LoVo (cell line): ENCODE data around the gene CPT1B.
"Not testable (repeated sequence)": the region's sequence is repeated elsewhere in the genome, so short reads cannot be mapped to it uniquely, and the experiment has no call there.

Experiments used
- DNase-seq: peaks from one replicate; pipeline ENCODE4 v3.0.0-alpha.2; 2016; ENCODE audit warnings: low spot score

Gene CPT1B

GRCh38 chr22:50577987-50578775, at the start of gene CPT1B:
CPT1B (minus strand) TSS chr22:50578427; CDS start chr22:50577915, 512 bp downstream.
- no peak for DNase-seq

DNA sequence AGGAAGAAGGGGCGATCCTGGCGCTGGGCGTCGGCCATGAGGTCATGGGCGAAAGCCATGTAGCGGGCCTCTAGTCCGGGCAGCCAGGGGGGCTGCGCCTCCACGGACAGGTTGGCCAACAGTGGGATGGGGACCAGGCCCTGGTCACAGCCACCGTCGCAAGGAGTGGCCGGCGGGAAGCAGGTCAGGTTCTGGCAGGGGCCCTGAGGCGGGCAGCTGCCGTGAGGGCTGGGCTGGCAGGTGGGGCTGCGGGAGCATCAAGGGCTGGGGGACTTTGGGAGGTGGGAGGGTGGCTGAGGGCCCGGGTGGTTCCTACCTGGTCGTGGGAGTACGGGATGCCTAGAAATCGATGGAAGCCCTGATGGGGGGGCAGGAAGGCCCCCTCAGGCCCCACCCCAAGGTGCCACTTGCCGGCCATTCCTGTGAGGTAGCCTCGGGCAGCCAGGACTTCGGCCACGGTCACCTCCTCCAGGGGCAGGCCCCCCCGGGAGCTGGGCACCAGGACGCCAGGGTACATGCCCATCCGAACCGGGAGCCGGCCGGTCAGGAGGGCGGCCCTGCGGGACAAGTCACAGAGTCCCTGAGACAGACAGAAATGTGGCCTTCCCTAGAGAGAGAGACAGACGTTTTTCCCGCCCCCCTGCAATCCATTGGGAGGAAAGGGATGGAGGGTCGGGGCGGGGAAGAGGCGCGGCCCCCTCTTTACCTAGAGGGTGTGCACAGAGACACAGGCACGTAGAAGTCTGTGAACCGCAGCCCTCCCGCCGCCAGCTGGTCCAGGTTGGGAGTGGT, 48.8 kb upstream of the CPT1B start:
- no peak for DNase-seq

GRCh38 chr22:50626314-50626849, 48.2 kb upstream of the CPT1B start:
- DNase-seq: no peak

- no peak for DNase-seq
These were observed 47.5 kb upstream of the CPT1B start for GRCh38 chr22:50625568-50626313.

GRCh38 chr22:50625131-50625567, 46.9 kb upstream of the CPT1B start:
- no peak for DNase-seq

- no peak for DNase-seq
These were observed 46.3 kb upstream of the CPT1B start for GRCh38 chr22:50624347-50625130.

DNA sequence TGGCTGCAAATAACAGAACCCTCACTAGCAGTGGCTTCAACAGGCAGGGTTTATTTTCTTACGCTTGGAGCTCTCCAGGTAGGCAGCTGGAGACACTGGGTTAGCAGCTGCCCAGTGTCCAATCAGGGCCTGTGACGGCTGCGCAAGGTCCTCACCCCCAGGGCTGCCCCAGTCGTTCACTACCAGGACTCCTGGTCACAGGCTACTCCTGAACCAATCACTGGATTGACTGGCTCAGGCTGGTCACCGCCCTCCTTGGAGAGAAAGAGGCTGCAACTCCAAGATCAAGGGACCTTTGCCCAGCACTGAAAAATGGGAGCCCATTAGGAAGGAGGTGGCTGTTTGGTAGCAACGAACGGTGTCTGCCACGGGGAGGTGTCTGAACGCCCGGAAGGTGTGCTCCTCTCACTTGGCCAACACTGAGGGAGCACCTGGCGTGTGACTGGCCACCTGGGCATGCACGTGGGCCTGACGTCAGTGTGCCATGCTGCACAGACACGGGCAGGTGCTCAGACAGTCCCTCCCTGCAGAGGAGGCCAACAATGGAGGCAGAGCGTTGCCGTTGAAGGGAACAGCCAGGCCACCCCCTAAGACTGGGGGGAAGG, 44.6 kb upstream of the CPT1B start:
- DNase-seq: peak; percentile 73

DNA sequence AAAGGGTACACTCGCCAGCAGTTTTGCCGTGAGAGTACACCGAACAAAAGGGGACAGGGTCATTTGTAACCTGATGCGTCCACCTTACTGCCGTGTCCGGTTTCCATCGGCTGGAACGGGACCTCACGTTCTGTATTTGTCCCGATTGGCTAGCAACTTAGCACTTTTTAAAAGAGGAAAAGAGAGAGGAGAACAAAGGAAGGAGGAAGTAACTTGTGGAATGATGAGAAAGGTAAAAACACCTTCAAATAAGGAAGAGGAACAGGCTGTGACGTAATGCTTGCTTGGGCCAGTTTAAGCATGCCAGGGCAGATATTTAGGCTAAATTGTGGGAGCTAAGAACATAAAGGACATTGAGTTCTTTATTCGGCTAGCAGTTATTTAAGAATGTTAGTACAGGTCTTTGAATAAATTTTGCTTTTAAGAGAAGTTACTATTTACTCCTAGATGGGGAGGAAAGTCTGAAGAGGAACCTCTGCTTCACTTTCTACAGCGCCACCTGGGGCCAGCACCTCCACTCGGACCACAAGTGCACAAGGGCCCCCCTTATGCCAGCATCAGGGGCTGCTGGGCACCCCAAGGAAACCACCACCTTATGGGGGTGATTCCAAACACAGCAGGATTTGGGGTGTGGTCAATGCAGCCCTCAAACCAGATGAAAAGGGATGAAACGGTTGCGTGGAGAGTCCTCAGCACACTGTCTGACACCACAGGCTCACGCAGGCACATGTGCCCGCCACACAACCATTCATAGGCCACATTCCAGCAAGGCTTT, 43.9 kb upstream of the CPT1B start:
- no peak for DNase-seq

DNA sequence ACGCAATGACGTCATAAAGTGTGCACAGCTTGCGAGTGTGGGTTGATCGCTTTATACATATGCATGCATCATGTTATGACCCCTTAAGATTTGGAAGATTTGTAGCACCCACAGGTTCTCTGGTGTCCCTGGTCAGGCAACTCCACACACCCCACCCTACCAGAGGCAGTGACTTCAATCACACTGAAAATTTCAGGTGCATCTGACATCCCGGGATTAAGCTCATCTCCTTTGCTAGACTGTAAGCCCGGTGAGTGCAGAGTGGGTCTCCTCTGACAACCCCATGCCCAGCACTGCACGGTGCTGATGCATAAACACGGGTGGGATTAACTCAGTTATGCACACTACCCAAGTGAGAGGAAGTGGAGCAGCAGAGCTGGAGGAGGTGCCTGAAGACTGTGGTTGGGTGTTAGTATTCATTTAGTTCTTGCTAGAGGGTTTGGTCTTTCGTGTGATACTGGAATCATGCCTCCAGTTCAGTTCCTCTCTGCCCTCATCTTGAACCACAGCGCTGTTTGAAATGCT, 43.2 kb upstream of the CPT1B start:
- no peak for DNase-seq

- no peak for DNase-seq
These were observed 42.5 kb upstream of the CPT1B start for GRCh38 chr22:50620593-50621355.

DNA sequence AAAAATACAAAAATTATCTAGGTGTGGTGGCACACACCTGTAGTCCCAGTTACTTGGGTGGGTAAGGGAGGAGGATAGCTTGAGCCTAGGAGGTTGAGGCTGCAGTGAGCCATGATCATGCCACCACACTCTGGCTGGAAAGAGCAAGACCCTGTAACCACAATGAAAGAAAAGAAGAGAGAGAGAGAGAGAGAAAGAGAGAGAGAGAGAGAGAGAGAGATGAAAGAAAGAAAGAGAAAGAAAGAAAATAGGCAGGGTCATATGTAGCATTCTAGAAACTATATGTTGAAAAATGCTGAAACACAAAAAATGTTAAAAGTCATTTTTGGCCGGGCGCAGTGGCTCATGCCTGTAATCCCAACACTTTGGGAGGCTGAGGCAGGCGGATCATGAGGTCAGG, 36.1 kb upstream of the CPT1B start:
- not testable (repeated sequence) for DNase-seq

- DNase-seq: peak; percentile 31
These were observed 35.2 kb upstream of the CPT1B start for GRCh38 chr22:50613291-50613981.

- no peak for DNase-seq
These were observed 34.4 kb upstream of the CPT1B start for GRCh38 chr22:50612528-50613221.

- no peak for DNase-seq
These were observed 33.9 kb upstream of the CPT1B start for GRCh38 chr22:50612168-50612527.

- DNase-seq: no peak
These were observed 33.3 kb upstream of the CPT1B start for GRCh38 chr22:50611341-50612060.

DNA sequence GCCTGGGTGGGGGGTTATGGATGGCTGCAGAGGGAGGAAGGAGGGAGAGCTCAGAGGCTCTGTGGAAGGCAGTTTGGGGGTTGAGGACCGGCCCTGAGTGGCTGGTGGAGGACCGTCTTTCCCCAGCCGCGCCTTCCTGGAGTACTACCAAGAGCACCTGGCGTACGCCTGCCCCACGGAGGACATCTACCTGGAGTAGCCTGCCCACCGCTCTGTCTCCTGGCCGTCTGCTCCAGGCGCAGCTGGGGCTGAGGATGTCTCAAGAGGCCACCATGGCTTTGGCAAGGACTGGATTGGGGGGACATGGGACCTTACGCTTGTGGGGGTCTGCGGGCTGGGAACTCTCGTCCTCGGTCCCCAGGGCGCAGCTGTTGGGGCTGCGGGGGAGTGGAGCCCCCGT, 32.4 kb upstream of the CPT1B start:
- no peak for DNase-seq

- DNase-seq: no peak
These were observed 31.8 kb upstream of the CPT1B start for GRCh38 chr22:50610041-50610451.
